Astrocyte of the hippocampus (primary cell): ENCODE measurements around the gene MSI1.

ENCODE experiments used
- DNase-seq: peaks from one replicate; pipeline ENCODE4 v3.0.0; 2011; ENCODE audit warnings: low read depth, low spot score

Gene MSI1

DNA sequence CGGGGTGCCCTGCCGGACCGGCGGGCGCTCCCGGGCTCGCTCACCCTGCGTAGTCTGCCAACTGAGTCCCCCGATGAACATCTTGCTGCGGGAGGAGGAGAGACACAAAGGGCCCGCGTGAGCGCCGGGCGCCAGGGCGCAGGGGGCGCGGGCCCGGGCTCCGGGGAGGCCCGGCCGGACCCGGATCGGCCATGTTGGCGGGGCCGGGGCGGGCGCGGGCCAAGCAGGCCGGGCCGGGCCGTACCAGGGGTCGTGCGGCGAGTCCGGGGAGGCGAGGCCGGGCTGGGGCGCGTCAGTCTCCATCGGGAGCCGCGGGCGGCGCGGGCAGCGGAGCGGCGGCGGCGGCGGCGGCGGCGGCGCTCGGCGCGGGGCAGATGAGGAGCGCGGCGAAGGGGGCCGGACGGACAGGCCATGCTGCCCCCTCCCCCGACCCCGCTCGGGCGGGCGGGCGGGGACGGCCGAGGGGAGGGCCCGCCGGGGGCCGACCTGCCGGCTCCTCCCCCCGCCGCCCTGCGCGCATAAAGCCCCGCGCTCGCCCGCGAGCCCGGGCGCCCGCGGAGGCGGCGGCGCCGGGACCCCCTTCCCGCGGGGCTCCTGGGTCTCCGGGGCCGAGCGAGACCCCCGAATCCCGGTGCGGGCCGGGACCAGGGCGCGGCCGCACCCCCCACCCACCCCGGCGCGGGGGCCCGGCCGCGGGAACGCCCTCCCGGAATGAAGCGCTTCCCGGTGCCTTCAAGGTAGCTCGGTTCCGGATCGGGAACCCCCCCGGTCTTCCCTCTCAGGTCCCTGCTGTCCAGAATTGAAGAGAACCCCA is at the start of gene MSI1:
Gene MSI1 (minus strand): TSS at position 376 of the 814 bp plus-strand sequence. CDS start 73 bp downstream, at position 303.
- peak; percentile 66 for DNase-seq

DNA sequence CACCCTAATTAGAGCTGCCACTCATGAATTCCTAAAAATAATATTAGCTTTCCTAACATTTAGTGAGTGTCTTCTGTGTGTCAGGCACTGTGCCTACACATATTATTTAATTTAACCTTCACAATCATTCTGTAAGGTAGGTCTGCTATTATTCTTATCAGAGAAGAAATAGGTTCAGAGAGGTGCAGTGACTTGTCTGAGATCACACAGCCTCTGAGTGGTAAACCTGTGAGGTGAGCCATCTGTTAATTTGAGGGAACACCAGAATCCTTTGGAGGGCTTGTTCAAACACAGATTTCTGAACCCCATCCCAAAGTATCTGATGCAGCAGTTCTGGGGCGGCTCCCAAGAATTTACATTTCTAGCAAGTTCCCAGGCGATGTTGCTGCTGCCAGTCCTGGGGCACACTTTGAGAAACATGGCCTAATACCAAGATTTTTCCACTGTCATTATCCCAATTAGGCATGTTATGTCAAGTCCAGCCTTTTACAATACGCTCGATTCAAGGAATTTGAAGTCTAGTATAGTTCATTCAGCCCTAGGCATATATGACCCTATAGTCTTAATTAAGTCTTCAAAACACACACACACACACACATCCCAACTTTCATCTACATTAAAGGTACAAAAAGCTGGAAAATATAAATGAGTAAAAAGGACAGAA is 49.1 kb upstream of the MSI1 start:
- no peak for DNase-seq

DNA sequence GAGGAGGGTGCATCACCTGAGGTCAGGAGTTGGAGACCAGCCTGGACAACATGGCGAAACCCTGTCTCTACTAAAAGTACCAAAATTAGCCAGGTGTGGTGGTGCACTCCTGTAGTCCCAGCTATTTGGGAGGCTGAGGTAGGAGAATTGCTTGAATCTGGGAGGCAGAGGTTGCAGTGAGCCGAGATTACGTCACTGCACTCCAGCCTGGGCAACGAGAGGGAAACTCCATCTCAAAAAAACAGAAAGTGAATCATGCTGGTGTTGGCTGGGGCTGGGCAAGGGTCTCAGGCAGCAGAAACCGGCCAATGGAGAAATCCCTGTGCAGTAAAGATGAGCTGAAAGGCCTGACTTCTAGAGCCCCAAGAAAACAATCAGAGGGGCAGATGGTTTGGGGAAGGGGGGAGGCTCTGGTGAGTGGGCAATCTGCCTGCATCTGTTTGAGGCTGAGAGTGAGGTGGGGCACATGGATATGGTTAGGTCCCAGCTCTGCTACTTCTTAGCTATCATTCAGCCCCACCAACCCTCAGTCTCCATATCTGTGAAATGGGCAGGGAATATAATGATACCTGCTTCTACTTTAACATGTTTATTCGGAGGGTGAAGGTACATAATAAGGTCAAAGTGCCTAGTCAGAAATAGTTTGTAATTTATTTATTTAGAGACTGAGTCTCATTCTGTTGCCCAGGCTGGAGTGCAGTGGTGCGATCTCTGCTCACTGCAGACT is 47.7 kb upstream of the MSI1 start:
- DNase-seq = no peak

- peak; percentile 63 for DNase-seq
Observed at GRCh38 chr12:120413901-120414695, 45.1 kb upstream of the MSI1 start.

DNA sequence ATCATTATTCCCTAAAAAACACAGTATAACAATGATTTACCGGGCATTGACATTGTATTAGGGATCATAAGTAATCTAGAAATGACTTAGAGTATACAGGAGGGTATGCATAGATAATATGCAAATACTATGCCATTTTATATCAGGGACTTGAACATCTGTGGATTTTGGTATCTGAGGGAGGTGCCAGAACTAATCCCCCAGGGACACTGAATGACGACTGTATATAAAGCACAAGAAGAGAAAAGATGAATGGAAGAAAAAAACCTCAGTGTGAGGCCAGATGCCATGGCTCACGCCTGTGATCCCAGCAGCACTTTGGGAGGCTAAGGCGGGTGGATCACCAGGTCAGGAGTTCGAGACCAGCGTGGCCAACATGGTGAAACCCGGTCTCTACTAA is 43.5 kb upstream of the MSI1 start:
- DNase-seq = no peak

DNA sequence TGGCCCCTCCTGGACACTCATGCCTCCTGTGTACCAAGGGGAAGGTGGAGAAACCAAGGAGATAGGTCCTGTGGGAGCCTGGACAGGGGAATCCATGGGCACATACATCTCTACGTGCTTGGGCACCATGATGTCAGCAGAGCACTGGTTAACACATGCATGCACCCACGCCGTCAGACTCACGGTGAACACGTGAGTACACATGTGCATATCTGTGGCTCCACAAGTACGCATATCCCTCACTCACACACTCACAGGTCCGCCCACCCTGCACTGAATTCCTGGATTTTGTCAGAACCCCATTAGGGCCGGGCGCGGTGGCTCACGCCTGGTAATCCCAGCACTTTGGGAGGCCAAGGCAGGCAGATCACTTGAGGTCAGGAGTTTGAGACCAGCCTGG is 39.8 kb upstream of the MSI1 start:
- no peak for DNase-seq

DNA sequence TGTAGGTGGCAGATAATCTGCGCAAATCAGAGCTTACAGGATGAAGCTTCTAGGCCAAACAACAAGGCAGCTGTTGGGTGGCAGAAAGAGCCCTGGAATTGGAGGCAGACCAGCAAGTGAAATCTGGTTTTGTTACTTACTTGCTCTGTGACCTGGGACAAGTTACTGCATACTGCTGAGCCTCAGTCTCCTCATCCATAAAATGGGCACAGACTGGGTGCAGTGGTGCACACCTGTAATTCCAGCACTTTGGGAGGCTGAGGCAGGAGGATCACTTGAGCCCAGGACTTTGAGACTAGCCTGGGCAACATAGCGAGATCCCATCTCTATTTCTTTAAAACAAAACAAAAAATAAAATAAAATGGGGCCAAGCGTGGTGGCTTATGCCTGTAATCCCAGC is 37.6 kb upstream of the MSI1 start:
- no peak for DNase-seq

GRCh38 chr12:120406069-120406468 is 37.1 kb upstream of the MSI1 start:
- DNase-seq = no peak

DNA sequence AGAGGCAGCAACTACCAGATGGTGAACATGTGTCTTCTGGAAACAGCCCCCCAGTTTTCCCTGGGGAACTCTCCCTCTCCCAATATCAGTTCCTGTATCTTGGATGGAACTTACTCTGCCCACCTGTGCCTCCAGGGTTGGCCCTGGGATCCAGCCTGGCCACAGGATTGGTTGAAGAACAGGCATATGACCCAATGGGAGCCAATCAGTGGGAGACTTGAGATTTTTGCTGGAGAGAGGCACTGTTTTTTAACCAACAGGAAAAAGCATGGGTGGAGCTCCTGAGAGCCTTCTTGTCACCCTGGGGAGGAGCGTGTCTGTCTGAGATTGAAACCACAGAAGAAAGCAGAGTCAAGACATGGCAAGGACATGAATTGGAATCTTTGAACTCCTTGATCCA is 35.3 kb upstream of the MSI1 start:
- DNase-seq = no peak

GRCh38 chr12:120403869-120404268 is 34.9 kb upstream of the MSI1 start:
- no peak for DNase-seq

GRCh38 chr12:120402217-120402616 is 33.3 kb upstream of the MSI1 start:
- peak; percentile 83 for DNase-seq

DNA sequence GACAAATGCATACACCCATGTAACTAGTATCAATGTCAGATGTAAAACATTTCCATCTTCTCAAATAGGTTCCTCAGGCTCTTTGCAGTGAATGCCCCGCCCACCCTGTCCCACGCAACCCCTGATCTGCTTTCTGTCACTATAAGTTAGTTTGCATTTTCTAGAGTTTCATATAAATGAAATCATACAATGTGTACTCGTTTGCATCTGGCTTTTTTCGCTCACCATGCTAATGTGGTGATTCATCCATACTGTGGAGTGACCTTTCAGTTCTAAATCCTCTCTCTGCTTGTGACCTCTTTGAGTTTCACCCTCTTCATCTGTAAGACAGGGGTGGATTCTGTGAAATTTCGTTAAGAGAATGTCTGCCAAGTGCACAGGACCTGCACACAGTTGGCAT is 30.6 kb upstream of the MSI1 start:
- peak; percentile 44 for DNase-seq

DNA sequence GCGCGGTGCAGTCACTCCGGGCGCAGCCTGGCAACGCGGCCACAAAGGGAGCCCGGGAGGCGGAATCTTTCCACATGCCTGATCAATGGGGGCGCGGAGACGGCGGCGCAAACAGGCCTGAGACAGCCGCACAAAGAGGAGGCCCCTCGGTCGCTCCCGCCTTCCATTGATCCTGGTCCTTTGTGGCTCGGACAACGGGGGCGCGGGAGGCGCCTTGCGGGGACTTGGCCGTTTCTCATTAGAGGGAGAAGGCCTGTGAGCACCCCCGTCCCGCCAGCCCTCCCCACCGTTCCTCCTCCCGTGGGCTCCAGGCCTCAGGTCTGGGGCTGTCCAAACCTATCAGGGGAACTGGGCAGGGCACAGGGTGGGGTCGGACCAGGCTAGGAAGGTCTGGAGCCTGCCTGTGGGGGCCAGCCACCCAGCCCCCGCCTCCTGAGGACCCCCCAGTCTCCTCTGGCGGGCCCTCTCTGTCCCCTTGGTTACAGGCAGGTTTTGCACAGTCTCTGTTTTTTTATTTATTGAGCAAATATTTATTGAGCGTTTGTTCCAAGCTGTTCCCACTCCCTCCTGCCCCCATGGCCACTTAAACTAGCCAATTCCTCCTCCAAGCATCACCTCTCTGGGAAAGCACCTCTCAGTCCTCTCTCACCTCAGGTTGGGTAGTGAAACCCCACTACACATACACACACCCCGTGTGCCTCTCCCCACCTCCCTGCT is 29.0 kb upstream of the MSI1 start:
- DNase-seq = peak; percentile 94

DNA sequence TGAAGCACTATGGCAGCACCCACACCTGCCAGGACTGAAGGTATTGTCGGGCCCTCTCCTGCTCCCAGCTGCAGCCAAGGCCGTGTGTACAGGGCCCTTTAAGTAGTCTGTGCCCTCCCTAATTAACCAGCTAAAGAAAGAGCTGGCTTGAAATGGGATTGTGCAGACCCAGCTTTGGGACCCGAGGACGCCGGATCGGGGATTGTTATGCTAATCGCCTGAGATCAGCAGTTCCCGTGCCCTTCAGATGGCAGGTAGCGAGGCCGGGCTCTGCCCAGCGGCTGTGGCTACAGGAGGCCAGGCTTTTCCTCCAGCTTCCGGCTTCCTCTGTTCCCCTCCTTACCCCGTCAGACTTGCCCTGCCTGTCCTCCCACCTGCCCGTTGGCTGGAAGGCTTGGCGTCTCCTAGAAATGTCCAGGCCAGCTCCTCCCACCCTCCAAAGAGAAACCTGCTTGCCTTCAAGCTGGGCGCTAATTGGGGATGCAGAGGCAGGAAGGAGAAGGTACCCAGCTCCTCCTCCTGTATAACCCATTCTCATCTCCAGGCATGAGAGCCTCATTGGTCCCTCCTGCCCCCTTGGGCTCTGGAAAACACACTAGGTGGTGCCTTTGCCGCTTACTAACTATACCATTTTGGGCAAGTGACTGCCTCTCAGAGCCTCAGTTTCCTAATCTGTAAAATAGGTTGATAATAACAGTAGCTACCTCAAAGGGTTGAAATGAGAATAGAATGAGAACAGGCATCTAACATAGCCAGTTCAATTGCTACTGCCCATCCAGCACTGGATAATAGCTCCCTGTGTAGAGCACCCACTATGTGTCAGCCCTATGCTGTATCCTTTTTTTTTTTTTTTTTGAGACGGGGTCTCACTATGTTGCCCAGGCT is 25.8 kb upstream of the MSI1 start:
- peak; percentile 48 for DNase-seq

DNA sequence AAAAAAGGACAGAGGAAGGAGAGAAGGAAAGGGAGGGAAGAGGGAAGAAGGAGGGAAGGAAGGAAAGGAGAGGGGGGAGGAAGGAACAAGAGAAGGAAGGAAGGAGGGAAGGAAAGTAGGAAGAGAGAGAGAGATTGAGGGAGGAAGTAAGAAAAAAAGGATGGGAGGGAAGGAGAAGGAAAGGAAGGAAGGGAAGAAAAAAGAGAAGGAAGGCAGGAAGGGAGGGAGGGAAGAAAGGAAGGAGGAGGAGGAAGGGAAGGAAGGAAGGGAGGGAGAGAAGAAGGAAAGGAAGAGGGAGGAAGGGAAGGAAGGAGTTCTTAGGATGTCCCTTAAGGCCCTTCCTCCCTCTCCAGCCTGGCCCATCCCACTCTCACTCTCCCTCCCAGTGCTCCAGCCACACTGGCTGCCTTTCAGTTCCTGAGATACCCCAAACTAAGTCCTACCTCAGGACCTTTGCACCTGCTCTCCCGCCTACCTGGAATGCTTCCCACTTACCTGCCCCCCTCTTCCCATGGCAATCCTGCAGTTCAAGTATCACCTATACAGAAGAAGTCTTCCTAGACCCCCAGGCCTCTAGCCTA is 21.7 kb upstream of the MSI1 start:
- DNase-seq = no peak

GRCh38 chr12:120388691-120389481 is 19.9 kb upstream of the MSI1 start:
- DNase-seq = peak; percentile 31

DNA sequence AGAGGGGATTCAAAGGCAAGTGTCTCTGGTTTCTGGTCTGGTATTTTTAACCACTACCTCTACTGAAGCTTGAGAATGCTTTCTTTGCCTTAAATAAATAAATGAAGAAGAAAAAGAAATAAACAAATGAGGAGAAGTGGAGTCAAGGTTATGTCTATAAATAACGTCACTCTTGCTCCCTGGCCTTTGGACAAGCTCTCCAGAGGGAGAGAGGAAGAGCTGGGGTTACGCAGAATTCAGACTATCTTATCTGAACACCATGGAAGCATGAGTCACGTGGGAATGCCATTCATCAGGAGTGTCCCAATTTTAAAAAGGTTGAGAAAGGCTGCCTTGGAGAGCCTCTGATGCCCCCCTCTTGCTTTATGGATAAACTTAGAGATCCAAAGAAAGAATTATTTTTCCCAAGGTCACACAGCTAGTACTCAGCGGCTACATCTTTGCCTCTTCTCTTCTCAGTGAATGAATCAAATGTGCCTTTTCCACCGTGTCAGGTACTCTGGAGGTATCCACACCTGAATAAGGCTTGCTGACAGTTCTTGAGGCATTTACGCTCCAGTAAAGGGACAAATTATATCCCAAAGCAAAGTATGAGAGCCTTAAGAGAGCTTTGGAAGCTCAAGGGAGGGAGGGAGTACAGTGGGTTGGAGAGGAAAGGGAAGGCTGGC is 12.9 kb upstream of the MSI1 start:
- no peak for DNase-seq

DNA sequence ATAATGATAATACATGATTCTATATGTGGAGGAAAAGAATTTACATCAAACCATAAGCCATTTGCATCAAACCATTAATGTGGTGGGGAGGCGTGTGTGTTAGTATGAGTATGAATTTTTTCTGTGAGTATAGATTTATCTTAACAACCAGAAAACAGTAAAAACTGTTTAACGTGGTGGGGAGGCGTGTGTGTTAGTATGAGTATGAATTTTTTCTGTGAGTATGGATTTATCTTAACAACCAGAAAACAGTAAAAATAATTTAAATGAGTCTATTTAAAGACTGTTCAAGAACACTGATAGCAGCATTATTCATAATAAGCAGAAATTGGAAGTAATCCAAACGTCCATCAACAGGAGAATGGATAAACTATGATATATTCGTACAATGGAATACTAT is 9.1 kb upstream of the MSI1 start:
- no peak for DNase-seq
